ENCODE measurements around the gene PODN.
A peak's percentile ranks its signal among the peaks of the same experiment; 100 is the strongest.

Gene PODN

DNA sequence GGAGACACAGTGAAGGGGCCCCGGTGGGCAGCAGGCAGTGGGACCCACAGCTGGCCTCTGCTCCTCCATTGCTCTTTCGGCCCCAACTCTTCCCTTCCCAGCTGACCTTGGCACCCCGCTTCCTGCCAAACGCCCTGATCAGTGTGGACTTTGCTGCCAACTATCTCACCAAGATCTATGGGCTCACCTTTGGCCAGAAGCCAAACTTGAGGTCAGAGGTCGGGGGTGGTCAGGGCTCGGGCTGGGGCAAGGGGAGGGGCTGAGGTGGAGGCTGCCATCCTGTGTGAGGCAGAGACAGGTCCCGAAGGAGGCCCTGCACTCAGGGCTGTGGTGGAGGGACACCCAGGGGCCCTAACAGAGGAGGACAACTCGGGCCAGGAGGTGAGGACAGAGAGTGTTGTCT lies 13.7 kb downstream of the PODN start:
- no peak for DNase-seq

DNA sequence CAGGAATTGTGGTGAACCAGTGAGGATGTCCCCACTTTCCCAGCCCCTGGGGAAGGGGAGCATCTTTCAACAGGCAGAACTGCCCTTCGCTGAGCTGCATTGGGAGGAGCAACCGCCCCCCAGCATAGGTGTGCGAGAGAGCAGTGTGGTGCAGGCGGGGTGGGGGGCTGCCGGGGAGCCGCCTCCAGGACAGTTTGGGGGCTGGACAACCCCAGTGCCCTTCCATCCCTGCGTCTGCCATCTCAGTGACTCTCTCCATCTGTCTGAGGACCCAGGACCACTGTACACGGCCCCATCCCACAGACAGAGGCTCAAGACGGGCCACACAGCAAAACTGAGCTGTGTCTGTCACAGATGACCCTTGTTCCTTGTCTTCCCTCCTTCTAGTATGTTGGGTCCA lies 14.2 kb downstream of the PODN start:
- no peak for DNase-seq

GRCh38 chr1:53076721-53077598 lies 14.9 kb downstream of the PODN start:
- no peak for DNase-seq

DNA sequence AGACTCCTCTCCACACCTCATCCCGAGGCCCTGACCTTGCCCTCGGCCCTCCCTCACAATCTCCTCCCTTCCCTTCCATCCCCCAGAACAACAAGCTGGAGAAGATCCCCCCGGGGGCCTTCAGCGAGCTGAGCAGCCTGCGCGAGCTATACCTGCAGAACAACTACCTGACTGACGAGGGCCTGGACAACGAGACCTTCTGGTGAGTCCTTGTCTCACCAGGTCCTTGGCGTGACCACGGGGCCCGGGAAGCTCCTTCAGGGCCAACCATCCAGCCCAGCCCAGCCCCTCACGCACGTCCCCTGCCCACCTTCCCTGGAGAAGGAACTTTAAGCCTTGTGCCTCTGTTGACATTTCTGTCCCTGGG lies 15.6 kb downstream of the PODN start:
- no peak for DNase-seq

GRCh38 chr1:53078333-53079101 lies 16.5 kb downstream of the PODN start:
- no peak for DNase-seq

GRCh38 chr1:53079251-53079650 lies 17.2 kb downstream of the PODN start:
- DNase-seq = no peak

DNA sequence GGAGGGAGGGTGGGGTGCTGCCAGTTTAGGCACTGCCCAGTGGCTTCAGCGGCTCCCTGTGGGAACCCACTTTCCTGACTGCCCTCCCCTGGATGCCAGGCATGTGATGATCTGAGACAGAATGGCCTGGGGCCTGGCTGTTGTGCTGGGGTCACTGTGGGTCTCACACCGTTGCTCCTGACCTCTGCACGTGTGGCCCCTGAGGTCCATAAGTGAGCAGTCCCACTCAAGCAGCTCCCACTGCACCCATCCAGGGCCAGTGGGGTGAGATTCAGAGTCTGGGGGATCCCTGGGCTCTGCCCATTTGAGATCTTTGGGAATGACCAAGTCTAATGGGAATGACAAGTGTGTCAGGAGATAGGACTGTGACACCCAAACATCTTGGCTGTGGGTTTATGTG lies 18.0 kb downstream of the PODN start:
- no peak for DNase-seq

GRCh38 chr1:53080769-53081168 lies 18.8 kb downstream of the PODN start:
- DNase-seq = no peak

DNA sequence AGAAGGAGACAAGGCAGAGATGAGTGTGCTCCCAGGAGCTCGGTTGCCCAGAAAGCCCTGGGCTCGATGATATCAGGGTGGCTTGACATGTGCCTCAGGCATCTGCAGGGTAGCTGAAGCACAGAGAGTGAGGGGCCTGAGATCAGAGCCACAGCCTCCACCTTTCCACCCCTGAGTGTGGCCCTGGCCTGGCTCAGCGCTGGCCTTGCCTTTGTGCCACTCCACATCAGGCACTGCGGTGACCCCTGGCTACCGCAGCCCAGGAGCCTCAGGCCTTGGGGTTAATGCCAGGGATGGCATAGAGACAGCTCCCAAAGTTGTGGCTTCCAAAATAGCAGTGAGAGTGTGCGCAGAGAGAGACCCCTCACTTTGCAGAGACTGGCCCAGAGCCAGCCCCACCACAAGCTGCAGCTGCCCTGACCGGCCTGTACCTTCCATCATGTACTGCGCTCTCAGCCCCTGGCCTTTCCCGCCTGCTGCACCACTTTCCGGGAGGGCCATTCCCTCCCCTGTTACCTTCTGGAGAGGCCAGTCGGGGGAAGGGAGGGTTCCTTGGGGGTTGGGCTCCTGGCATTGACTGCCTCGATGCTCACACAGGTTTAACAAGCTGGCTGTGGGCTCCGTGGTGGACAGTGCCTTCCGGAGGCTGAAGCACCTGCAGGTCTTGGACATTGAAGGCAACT lies 19.5 kb downstream of the PODN start:
- no peak for DNase-seq

DNA sequence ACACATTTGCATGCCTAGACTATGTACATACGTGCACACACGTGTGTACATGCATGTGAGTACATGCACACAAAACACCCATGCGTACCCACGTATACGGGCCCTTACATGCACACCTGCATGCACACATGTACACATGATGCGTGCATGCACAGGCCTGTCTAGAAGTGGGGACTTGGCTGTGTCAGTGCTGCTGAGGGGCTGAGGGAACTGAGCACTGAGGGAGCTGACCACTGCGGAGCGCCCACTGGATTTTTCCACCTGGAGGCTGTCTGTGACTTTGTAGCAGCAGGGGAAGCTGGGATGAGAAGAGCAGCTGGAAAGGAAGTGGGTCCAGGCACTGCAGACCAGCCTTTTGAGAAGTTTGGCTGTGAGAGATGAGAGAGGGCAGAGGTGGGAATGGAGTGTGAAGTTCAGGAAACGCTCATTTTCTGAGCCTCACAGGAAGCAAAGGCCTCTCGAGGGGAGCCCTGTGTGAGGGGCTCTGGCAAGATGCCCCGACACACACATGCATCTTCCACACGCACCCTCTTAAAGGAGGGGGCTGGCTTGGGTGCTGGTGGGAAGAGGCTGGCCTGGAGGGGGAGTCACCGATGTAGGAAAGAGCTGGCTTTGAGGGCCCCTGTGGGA lies 20.9 kb downstream of the PODN start:
- no peak for DNase-seq

DNA sequence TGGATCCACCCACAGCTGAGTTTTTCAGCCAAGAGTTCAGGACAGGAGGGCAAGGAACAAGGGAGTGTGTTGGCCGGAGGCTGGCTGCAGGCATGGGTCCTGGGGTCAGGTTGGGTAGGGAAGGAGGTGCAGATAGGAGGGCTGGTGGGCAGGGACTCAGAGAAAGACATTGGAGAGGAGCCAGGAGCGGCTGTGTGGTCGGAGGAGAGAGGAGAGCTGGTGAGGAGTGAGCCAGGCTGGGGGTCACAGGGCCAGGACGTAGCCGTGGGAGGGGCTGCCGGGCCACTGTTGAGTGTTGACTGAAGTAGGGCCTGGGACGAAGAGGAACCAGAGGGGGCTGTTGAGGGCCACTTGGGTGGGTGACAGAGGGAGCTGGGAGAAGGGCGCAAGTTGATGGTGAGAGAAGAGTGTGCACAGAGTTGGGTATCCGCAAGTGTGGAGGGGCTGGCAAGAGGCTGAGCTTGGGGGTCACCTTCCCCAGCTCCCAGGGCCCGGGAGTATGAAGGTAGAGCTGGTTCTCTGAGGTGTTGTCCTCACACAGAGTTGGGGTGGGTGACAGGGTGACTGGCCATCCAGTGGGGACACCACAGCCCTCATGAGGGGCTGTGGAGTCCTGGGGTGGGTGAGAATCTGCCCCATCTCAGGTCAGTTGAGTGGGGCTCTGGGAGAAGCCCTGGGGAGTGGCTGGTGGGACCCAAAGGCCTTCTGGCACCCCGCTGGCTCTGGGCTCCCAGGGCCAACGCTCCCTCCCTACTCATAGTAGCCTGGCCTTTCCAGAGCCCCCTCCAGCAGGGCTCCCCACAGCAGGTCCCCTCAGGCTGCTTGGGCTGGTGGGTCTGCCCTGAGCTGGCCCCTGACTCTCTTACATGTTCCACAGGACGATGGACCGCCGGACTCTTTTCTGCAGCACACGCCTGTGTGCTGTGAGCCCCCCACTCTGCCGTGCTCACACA lies 21.9 kb downstream of the PODN start:
- no peak for DNase-seq

- no peak for DNase-seq
Measured at GRCh38 chr1:53084589-53084971, 22.6 kb downstream of the PODN start.

- no peak for DNase-seq
Measured at GRCh38 chr1:53085405-53085804, 23.4 kb downstream of the PODN start.

GRCh38 chr1:53086491-53087070 lies 24.6 kb downstream of the PODN start:
- peak; percentile 26 for DNase-seq

GRCh38 chr1:53087332-53088285 lies 25.6 kb downstream of the PODN start:
- DNase-seq = no peak

GRCh38 chr1:53088616-53089300 lies 26.7 kb downstream of the PODN start:
- DNase-seq = no peak

GRCh38 chr1:53089478-53090226 lies 27.6 kb downstream of the PODN start:
- no peak for DNase-seq

GRCh38 chr1:53090227-53091147 lies 28.5 kb downstream of the PODN start:
- no peak for DNase-seq

All from retina (tissue), 1 donor.